IMR-90 (cell line): Measurements from ENCODE around the gene MICB. TPM values are rescaled to one million over a fixed set of nuclear protein-coding genes. Genes with fewer than 3 reads are reported as not detected.

Experiments
- ATAC-seq: fragments of 200-7000 bp; cut with Tn5 transposase; 2 replicates; pipeline ENCODE4 v1.9.1; 2020; ENCODE audit warnings: low read depth, mild to moderate bottlenecking, moderate library complexity
- BruUV-seq: library from RNA; stranded (reverse); fragments of 400-500 nt; replicated peaks from 2 replicates; lab custom pipeline; 2021; lab: Mats Ljungman, UMichigan
- CTCF ChIA-PET: fragments of 300-600 bp; formaldehyde crosslinking; extraction: SDS; loops from one replicate; lab custom pipeline; 2021; ENCODE audit warnings: antibody characterized with exemption; lab: Yijun Ruan, JAX
- POLR2A ChIA-PET: fragments of 300-600 bp; sonication (Branson Sonifier 250); formaldehyde crosslinking; loops from one replicate; lab custom pipeline; 2022; ENCODE audit warnings: antibody characterized with exemption; ENCODE audit not compliant: unreplicated experiment; lab: Charles Lee
- DNase-seq: peaks from one replicate; pipeline ENCODE4 v3.0.0; 2013
- H2AFZ ChIP-seq: replicated peaks from 2 replicates; pipeline ENCODE3; 2013; ENCODE audit warnings: low read length, mild to moderate bottlenecking; ENCODE audit not compliant: poor library complexity
- H2AK5ac ChIP-seq: 2 replicates; pipeline ENCODE4 v1.6.1; 2013; ENCODE audit warnings: low read depth, low read length, inconsistent platforms
- H2AK9ac ChIP-seq: replicated peaks from 2 replicates; pipeline ENCODE3; 2013; ENCODE audit warnings: mild to moderate bottlenecking, low read depth, low read length, moderate library complexity; ENCODE audit not compliant: poor library complexity
- H2BK120ac ChIP-seq: 2 replicates; pipeline ENCODE4 v1.6.1; 2013; ENCODE audit warnings: low read depth, low read length, inconsistent platforms
- H2BK15ac ChIP-seq: 3 replicates; pipeline ENCODE4 v1.6.1; 2013; ENCODE audit warnings: low read depth, low read length, inconsistent platforms
- H2BK20ac ChIP-seq: 2 replicates; pipeline ENCODE4 v1.6.1; 2013; ENCODE audit warnings: low read depth, mild to moderate bottlenecking, inconsistent platforms, low read length, moderate library complexity
- H2BK5ac ChIP-seq: 2 replicates; pipeline ENCODE4 v1.6.1; 2013; ENCODE audit warnings: mild to moderate bottlenecking, low read depth, low read length, inconsistent platforms; ENCODE audit not compliant: poor library complexity, severe bottlenecking
- H3K14ac ChIP-seq: replicated peaks from 2 replicates; pipeline ENCODE4 v1.6.1; 2013; ENCODE audit warnings: low read depth, low read length, inconsistent platforms
- H3K18ac ChIP-seq: 2 replicates; pipeline ENCODE4 v1.6.1; 2013; ENCODE audit warnings: low read depth, low read length, control low read depth
- H3K23ac ChIP-seq: 2 replicates; pipeline ENCODE4 v1.6.1; 2013; ENCODE audit warnings: low read depth, low read length, inconsistent platforms
- H3K27ac ChIP-seq: 2 replicates; pipeline ENCODE4 v1.5.1; 2013; ENCODE audit warnings: mild to moderate bottlenecking, control low read depth, low read length; ENCODE audit not compliant: insufficient read depth
- H3K27me3 ChIP-seq: 2 replicates; pipeline ENCODE4 v1.6.1; 2013; ENCODE audit warnings: low read length; ENCODE audit not compliant: control insufficient read depth, insufficient read depth
- H3K36me3 ChIP-seq: 2 replicates; pipeline ENCODE4 v1.6.1; 2013; ENCODE audit warnings: low read length, mixed read lengths; ENCODE audit not compliant: control insufficient read depth, insufficient read depth
- H3K4ac ChIP-seq: 2 replicates; pipeline ENCODE4 v1.6.1; 2013; ENCODE audit warnings: low read depth, low read length, inconsistent platforms
- H3K4me1 ChIP-seq: 2 replicates; pipeline ENCODE4 v1.6.1; 2013; ENCODE audit warnings: low read length, mixed read lengths; ENCODE audit not compliant: control insufficient read depth, insufficient read depth
- H3K4me2 ChIP-seq: 2 replicates; pipeline ENCODE4 v1.6.1; 2013; ENCODE audit warnings: low read depth, mild to moderate bottlenecking, control low read depth, low read length, moderate library complexity
- H3K4me3 ChIP-seq: 2 replicates; pipeline ENCODE4 v1.5.1; 2013; ENCODE audit warnings: low read depth, mild to moderate bottlenecking, control low read depth, low read length, moderate library complexity; ENCODE audit not compliant: insufficient read depth
- H3K56ac ChIP-seq: 2 replicates; pipeline ENCODE4 v1.6.1; 2013; ENCODE audit warnings: low read length, inconsistent platforms; ENCODE audit not compliant: insufficient read depth; ENCODE audit errors: extremely low read depth
- H3K79me1 ChIP-seq, 2 experiments: 2 replicates each; pipeline ENCODE4 v1.6.1; 2013; ENCODE audit warnings: low read length in 2 of 2, inconsistent platforms in 1 of 2, low read depth in 1 of 2
- H3K9ac ChIP-seq: 2 replicates; pipeline ENCODE4 v1.6.1; 2013; ENCODE audit warnings: low read depth, low read length, control low read depth
- H3K9me1 ChIP-seq: 2 replicates; pipeline ENCODE4 v1.6.1; 2013; ENCODE audit warnings: low read length, inconsistent platforms; ENCODE audit not compliant: insufficient read depth
- H3K9me3 ChIP-seq: 2 replicates; pipeline ENCODE4 v1.6.1; 2013; ENCODE audit warnings: low read length; ENCODE audit not compliant: control insufficient read depth, insufficient read depth
- H4K20me1 ChIP-seq: 2 replicates; pipeline ENCODE4 v1.6.1; 2013; ENCODE audit warnings: low read length, inconsistent platforms; ENCODE audit not compliant: insufficient read depth
- H4K5ac ChIP-seq: 2 replicates; pipeline ENCODE4 v1.6.1; 2013; ENCODE audit warnings: mild to moderate bottlenecking, low read depth, low read length, control low read depth
- H4K8ac ChIP-seq, 2 experiments: 2 replicates each; pipeline ENCODE4 v1.6.1; 2013; ENCODE audit warnings: low read depth in 2 of 2, low read length in 2 of 2, control low read depth in 1 of 2, inconsistent platforms in 1 of 2
- H4K91ac ChIP-seq: 2 replicates; pipeline ENCODE4 v1.6.1; 2013; ENCODE audit warnings: low read depth, low read length, inconsistent platforms; ENCODE audit not compliant: insufficient read depth
- BHLHE40 ChIP-seq: fragments of 150-350 bp; IDR thresholded peaks from 2 replicates; pipeline ENCODE4 v1.6.1; 2016; ENCODE audit warnings: mild to moderate bottlenecking, low read depth, low read length
- CEBPB ChIP-seq: IDR thresholded peaks from 2 replicates; pipeline ENCODE4 v1.6.1; 2012; ENCODE audit warnings: low read depth, low read length, improper control_type of control experiment
- CHD1 ChIP-seq: IDR thresholded peaks from 2 replicates; pipeline ENCODE4 v1.6.1; 2012; ENCODE audit warnings: low read depth, low read length, improper control_type of control experiment
- FOS ChIP-seq: fragments of 150-350 bp; IDR thresholded peaks from 2 replicates; pipeline ENCODE4 v1.6.1; 2016; ENCODE audit warnings: low read depth, low read length
- MXI1 ChIP-seq: IDR thresholded peaks from 2 replicates; pipeline ENCODE4 v1.6.1; 2012; ENCODE audit warnings: low read depth, mild to moderate bottlenecking, low read length, moderate library complexity, borderline replicate concordance
- NFE2L2 ChIP-seq: fragments of 150-350 bp; IDR thresholded peaks from 2 replicates; pipeline ENCODE4 v1.6.1; 2016; ENCODE audit warnings: low read depth, mild to moderate bottlenecking, low read length
- POLR2A ChIP-seq: IDR thresholded peaks from 2 replicates; pipeline ENCODE4 v1.6.1; 2012; ENCODE audit warnings: mild to moderate bottlenecking, low read depth, low read length
- RAD21 ChIP-seq: IDR thresholded peaks from 2 replicates; pipeline ENCODE4 v1.6.1; 2012; ENCODE audit warnings: low read length, improper control_type of control experiment
- RCOR1 ChIP-seq: IDR thresholded peaks from 2 replicates; pipeline ENCODE4 v1.6.1; 2012; ENCODE audit warnings: mild to moderate bottlenecking, low read length, improper control_type of control experiment; ENCODE audit not compliant: insufficient replicate concordance
- dilution Hi-C: fragments of 300-500 bp; cut with HindIII; formaldehyde crosslinking; loops from one replicate; pipeline ENCODE4 v1.14.3; 2018; ENCODE audit warnings: low sequenced_read_pairs; ENCODE audit not compliant: unreplicated experiment
- in situ Hi-C: fragments of 300-500 bp; cut with MboI; formaldehyde crosslinking; loops from 3 replicates; pipeline ENCODE4 v1.14.3; 2019; ENCODE audit warnings: low sequenced_read_pairs, inconsistent platforms, mixed read lengths
- intact Hi-C: fragments of 100-400 bp; cut with micrococcal nuclease; formaldehyde crosslinking; loops from 2 replicates; pipeline ENCODE4 v1.10.0; 2022
- polyA plus RNA-seq, 3 experiments: library from polyadenylated mRNA; depleted of rRNA; stranded (reverse); fragments of >200 nt; gene quantifications; 2 replicates each; pipeline ENCODE4 v1.2.3, GENCODE V29; 2012; ENCODE audit warnings: low replicate concordance in 1 of 3
- total RNA-seq: library from RNA; depleted of rRNA; stranded (reverse); fragments of >200 nt; gene quantifications from 2 replicates; pipeline ENCODE4 v1.2.3, GENCODE V29; 2012
- TF ChIP-seq, protein P1 (sequence below): conservative IDR thresholded peaks from 2 replicates; pipeline ENCODE4 v1.5.1; 2012; ENCODE audit warnings: mild to moderate bottlenecking, low read depth, low read length, improper control_type of control experiment
- TF ChIP-seq, protein P2 (sequence below): fragments of 150-350 bp; IDR thresholded peaks from 2 replicates; pipeline ENCODE4 v1.6.1; 2017; ENCODE audit warnings: mild to moderate bottlenecking, antibody characterized with exemption, low read length, low read depth

MICB gene
- total and polyA plus RNA-seq, 2 of the 4 experiments (the other 2 are of a cell fraction), result 9.6 to 11.1 TPM

DNA sequence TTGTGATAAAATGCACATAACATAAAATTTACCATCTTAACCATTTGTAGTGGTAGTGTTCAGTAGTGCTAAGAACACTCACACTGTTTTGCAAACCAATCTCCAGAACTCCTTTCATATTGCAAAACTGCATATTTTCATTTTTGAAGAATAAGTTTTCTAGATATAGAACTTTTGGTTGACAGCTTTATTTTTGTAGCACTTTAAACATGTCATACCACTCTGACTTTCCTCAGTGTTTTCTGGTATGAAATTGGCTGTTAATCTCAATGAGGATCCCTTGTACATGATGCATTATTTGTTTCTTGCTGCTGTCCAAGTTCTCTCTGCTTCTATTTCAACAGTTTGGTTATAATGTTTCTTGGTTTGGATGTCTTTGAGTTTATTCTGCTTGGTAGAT is 45.1 kb upstream of the MICB start:
- Histone ChIP-seq H3K79me1 (no peaks in the 10 kb centered on the region), H3K56ac (no peak overlapping the region), H3K36me3 (no peaks in the 10 kb centered on the region), H3K27ac (no peak overlapping the region), H2BK20ac (no peak overlapping the region), H4K5ac (no peak overlapping the region), H3K9ac (no peak overlapping the region), H2BK5ac (no peak overlapping the region), H3K18ac (no peak overlapping the region), H3K23ac (no peak overlapping the region), H4K20me1 (no peaks in the 10 kb centered on the region), H3K14ac (no peak overlapping the region), H3K9me3 (peaks cover 10% of the 10 kb centered on the region), H2AFZ (no peak overlapping the region), H4K8ac (no peak overlapping the region), H3K4ac (no peak overlapping the region), H3K27me3 (peaks cover 14% of the 10 kb centered on the region), H2AK9ac (no peak overlapping the region), H2BK120ac (no peak overlapping the region), H2AK5ac (no peak overlapping the region), H3K4me3 (no peak overlapping the region), H3K4me1 (no peaks in the 10 kb centered on the region), H4K91ac (no peak overlapping the region), H3K4me2 (no peak overlapping the region), H2BK15ac (no peak overlapping the region), H3K9me1 (no peaks in the 10 kb centered on the region)
- ChIA-PET POLR2A (no interaction called here), CTCF (no interaction called here)
- in situ Hi-C loops, result no loop called here
- BruUV-seq, result no TSS peak
- intact Hi-C loops, result no loop called here
- no peak for DNase-seq
- dilution Hi-C loops, result no loop called here
- TF ChIP-seq, protein P1, sequence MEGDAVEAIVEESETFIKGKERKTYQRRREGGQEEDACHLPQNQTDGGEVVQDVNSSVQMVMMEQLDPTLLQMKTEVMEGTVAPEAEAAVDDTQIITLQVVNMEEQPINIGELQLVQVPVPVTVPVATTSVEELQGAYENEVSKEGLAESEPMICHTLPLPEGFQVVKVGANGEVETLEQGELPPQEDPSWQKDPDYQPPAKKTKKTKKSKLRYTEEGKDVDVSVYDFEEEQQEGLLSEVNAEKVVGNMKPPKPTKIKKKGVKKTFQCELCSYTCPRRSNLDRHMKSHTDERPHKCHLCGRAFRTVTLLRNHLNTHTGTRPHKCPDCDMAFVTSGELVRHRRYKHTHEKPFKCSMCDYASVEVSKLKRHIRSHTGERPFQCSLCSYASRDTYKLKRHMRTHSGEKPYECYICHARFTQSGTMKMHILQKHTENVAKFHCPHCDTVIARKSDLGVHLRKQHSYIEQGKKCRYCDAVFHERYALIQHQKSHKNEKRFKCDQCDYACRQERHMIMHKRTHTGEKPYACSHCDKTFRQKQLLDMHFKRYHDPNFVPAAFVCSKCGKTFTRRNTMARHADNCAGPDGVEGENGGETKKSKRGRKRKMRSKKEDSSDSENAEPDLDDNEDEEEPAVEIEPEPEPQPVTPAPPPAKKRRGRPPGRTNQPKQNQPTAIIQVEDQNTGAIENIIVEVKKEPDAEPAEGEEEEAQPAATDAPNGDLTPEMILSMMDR, result no peak
- TF ChIP-seq FOS (no peak), CHD1 (no peak), BHLHE40 (no peak), RAD21 (no peak), POLR2A (no peak), NFE2L2 (no peak), CEBPB (no peak), MXI1 (no peak), RCOR1 (no peak)
- TF ChIP-seq, protein P2, sequence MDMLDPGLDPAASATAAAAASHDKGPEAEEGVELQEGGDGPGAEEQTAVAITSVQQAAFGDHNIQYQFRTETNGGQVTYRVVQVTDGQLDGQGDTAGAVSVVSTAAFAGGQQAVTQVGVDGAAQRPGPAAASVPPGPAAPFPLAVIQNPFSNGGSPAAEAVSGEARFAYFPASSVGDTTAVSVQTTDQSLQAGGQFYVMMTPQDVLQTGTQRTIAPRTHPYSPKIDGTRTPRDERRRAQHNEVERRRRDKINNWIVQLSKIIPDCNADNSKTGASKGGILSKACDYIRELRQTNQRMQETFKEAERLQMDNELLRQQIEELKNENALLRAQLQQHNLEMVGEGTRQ, result no peak
- no peak for ATAC-seq
